RWPE1 (cell line): ENCODE results near the gene TRANK1.
"Not testable (repeated sequence)": the region's sequence is repeated elsewhere in the genome, so short reads cannot be mapped to it uniquely, and the experiment has no call there.

Source experiments
- CTCF ChIA-PET: fragments of 350-600 bp; sonication (Branson Sonifier 250); formaldehyde crosslinking; extraction: SDS; loops from one replicate; lab custom pipeline; 2021; lab: Yijun Ruan, JAX
- POLR2A ChIA-PET: fragments of 400-600 bp; formaldehyde crosslinking; extraction: SDS; loops from one replicate; lab custom pipeline; 2020; ENCODE audit warnings: antibody characterized with exemption; ENCODE audit not compliant: low non-redundant PET; lab: Yijun Ruan, JAX
- DNase-seq: peaks from one replicate; pipeline ENCODE4 v3.0.0; 2012; ENCODE audit warnings: low spot score
- H3K27ac ChIP-seq: fragments of 450-650 bp; 2 replicates; pipeline ENCODE4 v1.5.1; 2017
- TF ChIP-seq, protein P1 (sequence below): fragments of 450-650 bp; conservative IDR thresholded peaks from 2 replicates; pipeline ENCODE4 v1.5.1; 2017; ENCODE audit warnings: low read depth, mild to moderate bottlenecking

Gene TRANK1

DNA sequence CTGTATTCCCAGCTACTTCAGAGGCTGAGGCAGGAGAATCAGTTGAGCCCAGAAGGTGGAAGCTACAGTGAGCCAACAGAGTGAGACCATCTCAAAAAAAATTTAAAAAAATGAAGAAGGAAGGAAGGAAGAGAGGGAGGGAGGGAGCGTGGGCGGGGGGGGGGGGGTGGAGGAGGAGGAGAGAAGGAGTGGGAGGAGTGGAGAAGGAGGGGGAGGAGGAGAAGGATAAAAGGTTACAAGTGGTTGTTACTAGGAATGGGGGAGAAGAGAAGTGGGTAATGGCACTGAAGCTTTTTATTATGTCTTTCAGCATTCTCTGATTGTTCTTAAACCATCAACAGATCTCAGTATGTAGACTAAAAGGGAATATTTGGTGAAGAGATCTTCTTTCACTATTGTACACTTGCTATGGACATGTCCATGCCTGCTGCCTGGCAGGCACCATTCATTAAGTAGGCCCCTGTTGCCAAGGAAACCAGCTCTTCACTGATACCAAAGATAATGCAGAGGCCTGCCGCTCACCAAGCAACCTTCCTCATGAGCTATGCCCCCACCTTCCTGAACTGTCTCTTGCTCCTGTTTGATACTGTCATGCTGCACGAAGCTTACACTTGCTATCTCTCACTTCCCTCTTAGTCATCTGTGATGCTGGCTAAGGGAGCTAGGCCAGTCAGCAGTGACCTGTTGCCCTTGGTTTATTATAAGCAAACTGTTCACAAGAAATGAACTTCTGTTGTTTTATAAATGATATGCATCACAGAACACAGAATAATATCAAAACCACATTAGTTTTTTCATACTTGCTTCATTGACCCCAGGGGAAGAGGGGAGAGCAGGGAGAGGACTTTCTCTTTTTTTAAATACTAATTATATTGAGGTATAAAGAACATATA is 24.9 kb upstream of the TRANK1 start:
- peak; percentile 58 for DNase-seq
- TF ChIP-seq, protein P1, sequence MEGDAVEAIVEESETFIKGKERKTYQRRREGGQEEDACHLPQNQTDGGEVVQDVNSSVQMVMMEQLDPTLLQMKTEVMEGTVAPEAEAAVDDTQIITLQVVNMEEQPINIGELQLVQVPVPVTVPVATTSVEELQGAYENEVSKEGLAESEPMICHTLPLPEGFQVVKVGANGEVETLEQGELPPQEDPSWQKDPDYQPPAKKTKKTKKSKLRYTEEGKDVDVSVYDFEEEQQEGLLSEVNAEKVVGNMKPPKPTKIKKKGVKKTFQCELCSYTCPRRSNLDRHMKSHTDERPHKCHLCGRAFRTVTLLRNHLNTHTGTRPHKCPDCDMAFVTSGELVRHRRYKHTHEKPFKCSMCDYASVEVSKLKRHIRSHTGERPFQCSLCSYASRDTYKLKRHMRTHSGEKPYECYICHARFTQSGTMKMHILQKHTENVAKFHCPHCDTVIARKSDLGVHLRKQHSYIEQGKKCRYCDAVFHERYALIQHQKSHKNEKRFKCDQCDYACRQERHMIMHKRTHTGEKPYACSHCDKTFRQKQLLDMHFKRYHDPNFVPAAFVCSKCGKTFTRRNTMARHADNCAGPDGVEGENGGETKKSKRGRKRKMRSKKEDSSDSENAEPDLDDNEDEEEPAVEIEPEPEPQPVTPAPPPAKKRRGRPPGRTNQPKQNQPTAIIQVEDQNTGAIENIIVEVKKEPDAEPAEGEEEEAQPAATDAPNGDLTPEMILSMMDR: no peak
- ChIA-PET POLR2A (interaction anchor here (0.5 kb wide), 1 partner anchor 243 kb away, joined by 3 read pairs; no protein-coding TSS in a partner anchor), CTCF (interaction anchor here (0.5 to 0.9 kb wide), 3 partner anchors 11 to 423 kb away, joined by 3 to 6 read pairs (median 4); no protein-coding TSS in a partner anchor)
- no peak overlapping the region for H3K27ac ChIP-seq

DNA sequence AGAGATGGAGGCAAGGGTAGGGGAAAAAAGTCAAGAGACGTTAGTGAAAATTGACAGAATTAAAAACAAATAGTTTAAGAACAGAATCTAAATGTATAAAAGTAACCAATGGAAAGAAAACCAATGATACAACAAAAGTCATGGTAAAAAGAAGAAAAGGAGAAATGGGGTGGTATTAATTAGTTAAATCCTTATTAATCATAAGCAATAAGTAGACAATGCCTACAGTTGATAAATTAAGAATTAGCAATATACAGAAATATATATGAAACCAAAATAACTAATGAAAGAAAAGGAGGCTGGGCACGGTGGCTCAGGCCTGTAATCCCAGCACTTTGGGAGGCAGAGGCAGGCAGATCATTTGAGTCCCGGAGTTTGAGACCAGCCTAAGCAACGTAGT is 24.2 kb upstream of the TRANK1 start:
- TF ChIP-seq, protein P1: no peak
- DNase-seq: no peak
- ChIA-PET CTCF (interaction anchor here (0.6 to 0.9 kb wide), 2 partner anchors 10 to 334 kb away, joined by 4 to 6 read pairs; no protein-coding TSS in a partner anchor), POLR2A (no interaction called here)
- H3K27ac ChIP-seq: no peak overlapping the region

DNA sequence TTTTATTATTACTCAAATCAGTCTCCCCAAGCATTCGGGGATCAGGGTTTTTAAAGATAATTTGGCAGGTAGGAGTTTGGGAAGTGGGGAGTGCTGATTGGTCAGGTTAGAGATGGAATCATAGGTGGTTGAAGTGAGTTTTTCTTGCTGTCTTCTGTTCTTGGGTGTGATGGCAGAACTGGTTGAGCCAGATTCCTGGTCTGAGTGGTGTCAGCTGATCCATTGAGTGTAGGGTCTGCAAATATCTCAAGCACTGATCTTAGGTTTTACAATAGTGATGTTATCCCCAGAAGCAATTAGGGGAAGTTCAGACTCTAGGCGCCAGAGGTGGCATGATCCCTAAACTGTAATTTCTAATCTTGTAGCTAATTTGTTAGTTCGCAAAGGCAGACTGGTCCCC is 20.6 kb upstream of the TRANK1 start:
- POLR2A ChIA-PET: no interaction called here
- DNase-seq: no peak

DNA sequence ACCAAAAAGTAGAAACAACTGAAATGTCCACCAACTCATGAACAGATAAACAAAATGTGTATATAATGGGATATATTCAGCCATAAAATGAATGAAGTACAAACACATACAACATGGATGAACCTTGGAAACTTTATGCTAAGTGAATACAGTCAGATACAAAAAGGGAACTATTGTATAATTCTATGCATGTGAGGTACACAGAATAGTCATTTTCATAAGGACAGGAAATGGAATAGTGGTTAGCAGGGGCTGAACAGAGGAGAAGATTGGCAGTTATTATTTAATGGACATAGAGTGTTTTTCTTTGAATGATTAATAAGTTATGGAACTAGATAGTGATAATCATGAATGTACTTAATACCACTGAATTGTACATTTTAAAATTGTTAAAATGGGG is 20.0 kb upstream of the TRANK1 start:
- POLR2A ChIA-PET: no interaction called here
- DNase-seq: no peak
- H3K27ac ChIP-seq: no peak overlapping the region
- TF ChIP-seq, protein P1: no peak
- CTCF ChIA-PET: no interaction called here

More for the DNA sequence above, 20.6 kb upstream of the TRANK1 start:
- CTCF ChIA-PET: interaction anchor here (0.6 kb wide), 1 partner anchor 202 kb away, joined by 3 read pairs; no protein-coding TSS in a partner anchor
- TF ChIP-seq, protein P1: no peak
- no peak overlapping the region for H3K27ac ChIP-seq

DNA sequence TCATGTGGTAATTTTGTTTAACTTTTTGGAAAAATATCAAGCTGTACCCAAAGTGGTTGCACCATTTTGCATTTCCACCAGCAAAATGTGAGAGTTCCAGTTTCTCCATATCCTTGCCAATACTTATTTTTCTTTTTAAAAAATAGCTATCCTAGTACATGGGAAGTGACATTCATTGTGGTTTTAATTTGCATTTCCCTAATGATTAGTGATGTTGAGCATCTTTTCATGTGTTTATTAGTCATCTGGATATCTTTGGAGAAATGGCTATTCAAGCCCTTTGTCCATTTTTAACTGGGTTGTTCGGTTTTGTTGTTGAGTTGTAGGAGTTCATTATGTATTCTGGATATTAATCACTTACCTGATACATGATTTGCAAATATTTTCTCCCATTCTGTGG is 19.5 kb upstream of the TRANK1 start:
- TF ChIP-seq, protein P1: no peak
- no peak overlapping the region for H3K27ac ChIP-seq
- CTCF ChIA-PET: no interaction called here
- DNase-seq: no peak
- POLR2A ChIA-PET: no interaction called here

DNA sequence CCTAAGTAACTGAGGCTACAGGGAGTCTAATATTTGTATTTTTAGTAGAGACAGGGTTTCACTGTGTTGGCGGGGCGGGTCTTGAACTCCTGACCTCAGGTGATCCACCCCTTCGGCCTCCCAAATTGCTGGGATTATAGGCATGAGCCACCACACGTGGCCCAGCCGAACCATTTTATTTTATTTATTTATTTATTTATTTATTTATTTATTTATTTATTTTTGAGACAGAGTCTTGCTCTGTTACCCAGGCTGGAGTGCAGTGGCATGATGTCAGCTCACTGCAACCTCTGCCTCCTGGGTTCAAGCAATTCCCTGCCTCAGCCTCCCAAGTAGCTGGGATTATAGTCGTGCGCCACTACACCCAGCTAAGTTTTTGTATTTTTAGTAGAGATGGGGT is 18.2 kb upstream of the TRANK1 start:
- DNase-seq, CTCF ChIA-PET, POLR2A ChIA-PET, H3K27ac ChIP-seq: not testable (repeated sequence)

DNA sequence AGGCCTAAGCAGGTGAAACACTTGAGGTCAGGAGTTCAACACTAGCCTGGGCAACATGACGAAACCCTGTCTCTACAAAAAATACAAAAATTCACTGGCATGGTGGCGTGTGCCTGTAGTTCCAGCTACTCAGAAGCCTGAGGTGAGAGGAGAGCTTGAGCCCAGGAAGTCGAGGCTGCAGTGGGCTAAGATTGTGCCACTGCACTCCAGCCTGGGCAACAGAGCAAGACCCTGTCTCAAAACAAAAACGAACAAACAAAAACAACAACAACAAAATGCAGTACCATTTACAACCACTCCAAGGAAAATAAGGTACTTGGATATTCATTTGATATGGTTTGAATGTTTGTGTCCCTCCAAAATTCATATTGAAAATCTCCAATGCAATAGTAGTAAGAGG is 15.6 kb upstream of the TRANK1 start:
- H3K27ac ChIP-seq: no peak overlapping the region
- POLR2A ChIA-PET: no interaction called here
- TF ChIP-seq, protein P1: no peak
- no peak for DNase-seq
- CTCF ChIA-PET: no interaction called here
